ENCODE measurements around the gene NEUROD4. TPM values are rescaled to one million over a fixed set of nuclear protein-coding genes. Genes with fewer than 3 reads are reported as not detected.

NEUROD4 gene
- total RNA-seq, 1 experiment from 2014 or later: not detected

DNA sequence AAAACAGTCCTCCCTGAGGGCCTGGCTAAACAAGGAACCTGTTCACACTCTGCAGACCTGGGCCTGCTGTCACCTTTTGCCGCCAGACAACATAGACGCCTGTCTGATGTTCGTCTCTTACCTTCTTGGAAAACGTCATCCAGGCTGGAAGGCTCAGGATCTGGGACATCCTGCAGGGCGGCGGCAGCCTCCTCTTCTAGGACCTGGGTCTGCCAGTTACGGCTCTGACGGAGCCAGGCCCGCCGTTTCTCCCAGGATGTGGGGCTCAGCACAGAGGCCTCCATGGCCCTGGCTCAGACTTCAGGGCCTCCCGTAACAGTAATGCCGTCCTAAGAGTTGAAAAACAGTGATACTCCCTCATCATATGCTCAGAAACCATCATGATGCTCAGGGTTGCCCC, 45.5 kb upstream of the NEUROD4 start:
- Histone ChIP-seq H4K20me1 (ENCODE audit: low read length) (no peaks in the 10 kb centered on the region), H3K4me2 (ENCODE audit: low read length) (no peak overlapping the region), H3K27me3 (ENCODE audit: low read length) (peaks cover 91% of the 10 kb centered on the region), H3K36me3 (ENCODE audit: low read depth, low read length) (no peaks in the 10 kb centered on the region), H3K79me2 (ENCODE audit: low read length) (no peaks in the 10 kb centered on the region), H3K9ac (ENCODE audit: low read length) (no peak overlapping the region), H3K27ac (ENCODE audit: low read length) (no peak overlapping the region), H3K4me3 (ENCODE audit: low read length) (no peak overlapping the region), H3K4me1 (ENCODE audit: insufficient read depth, low read length) (no peaks in the 10 kb centered on the region), H3K9me2 (replicated peaks; ENCODE audit: low read length) (no peaks in the 10 kb centered on the region), H2AFZ (ENCODE audit: low read length) (no peak overlapping the region), H3K9me3 (ENCODE audit: low read length) (no peaks in the 10 kb centered on the region), H3F3A (ENCODE audit: low read length, unreplicated experiment) (no peaks in the 10 kb centered on the region)
- POLR2A ChIA-PET (ENCODE audit: unreplicated experiment): no interaction called here
- no TSS peak for BruUV-seq (replicated peaks)
- DNase-seq (no peak), ATAC-seq (no peak)
- CTCF ChIA-PET: no interaction called here
- TF ChIP-seq, protein P1, sequence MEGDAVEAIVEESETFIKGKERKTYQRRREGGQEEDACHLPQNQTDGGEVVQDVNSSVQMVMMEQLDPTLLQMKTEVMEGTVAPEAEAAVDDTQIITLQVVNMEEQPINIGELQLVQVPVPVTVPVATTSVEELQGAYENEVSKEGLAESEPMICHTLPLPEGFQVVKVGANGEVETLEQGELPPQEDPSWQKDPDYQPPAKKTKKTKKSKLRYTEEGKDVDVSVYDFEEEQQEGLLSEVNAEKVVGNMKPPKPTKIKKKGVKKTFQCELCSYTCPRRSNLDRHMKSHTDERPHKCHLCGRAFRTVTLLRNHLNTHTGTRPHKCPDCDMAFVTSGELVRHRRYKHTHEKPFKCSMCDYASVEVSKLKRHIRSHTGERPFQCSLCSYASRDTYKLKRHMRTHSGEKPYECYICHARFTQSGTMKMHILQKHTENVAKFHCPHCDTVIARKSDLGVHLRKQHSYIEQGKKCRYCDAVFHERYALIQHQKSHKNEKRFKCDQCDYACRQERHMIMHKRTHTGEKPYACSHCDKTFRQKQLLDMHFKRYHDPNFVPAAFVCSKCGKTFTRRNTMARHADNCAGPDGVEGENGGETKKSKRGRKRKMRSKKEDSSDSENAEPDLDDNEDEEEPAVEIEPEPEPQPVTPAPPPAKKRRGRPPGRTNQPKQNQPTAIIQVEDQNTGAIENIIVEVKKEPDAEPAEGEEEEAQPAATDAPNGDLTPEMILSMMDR (conservative IDR thresholded peaks at IDR 0.05; ENCODE audit: low read depth, low read length): no peak
- TF ChIP-seq EZH2 (IDR thresholded peaks at IDR 0.05; ENCODE audit: low read length, unreplicated experiment): no peak
- TF ChIP-seq EZH2phosphoT487 (IDR thresholded peaks at IDR 0.05; ENCODE audit: borderline replicate concordance, low read length): no peak
- intact Hi-C loops (cut with micrococcal nuclease): no loop called here

GRCh38 chr12:54975272-54975671, 44.5 kb upstream of the NEUROD4 start:
- no peaks in the 10 kb centered on the region for H3F3A ChIP-seq (ENCODE audit: low read length, unreplicated experiment)
- BruUV-seq (replicated peaks): no TSS peak
- DNase-seq (no peak), ATAC-seq (no peak)
- no peak overlapping the region for H3K27ac ChIP-seq (ENCODE audit: low read length)
- H3K79me2 ChIP-seq (ENCODE audit: low read length): no peaks in the 10 kb centered on the region
- no peaks in the 10 kb centered on the region for H3K36me3 ChIP-seq (ENCODE audit: low read depth, low read length)
- no peaks in the 10 kb centered on the region for H3K4me1 ChIP-seq (ENCODE audit: insufficient read depth, low read length)
- H3K9me2 ChIP-seq (replicated peaks; ENCODE audit: low read length): no peaks in the 10 kb centered on the region
- TF ChIP-seq EZH2 (IDR thresholded peaks at IDR 0.05; ENCODE audit: low read length, unreplicated experiment): no peak
- no peak for TF ChIP-seq EZH2phosphoT487 (IDR thresholded peaks at IDR 0.05; ENCODE audit: borderline replicate concordance, low read length)
- TF ChIP-seq, protein P1 (conservative IDR thresholded peaks at IDR 0.05; ENCODE audit: low read depth, low read length): no peak
- intact Hi-C loops (cut with micrococcal nuclease): no loop called here
- no peaks in the 10 kb centered on the region for H4K20me1 ChIP-seq (ENCODE audit: low read length)
- peaks cover 95% of the 10 kb centered on the region for H3K27me3 ChIP-seq (ENCODE audit: low read length)
- no peak overlapping the region for H3K4me2 ChIP-seq (ENCODE audit: low read length)
- CTCF ChIA-PET: interaction anchor here (0.6 kb wide), 1 partner anchor 470 kb away, joined by 5 read pairs; no protein-coding TSS in a partner anchor
- POLR2A ChIA-PET (ENCODE audit: unreplicated experiment): interaction anchor here (0.5 kb wide), 1 partner anchor 925 kb away, joined by 15 read pairs; no protein-coding TSS in a partner anchor
- no peaks in the 10 kb centered on the region for H3K9me3 ChIP-seq (ENCODE audit: low read length)
- no peak overlapping the region for H3K9ac ChIP-seq (ENCODE audit: low read length)
- H3K4me3 ChIP-seq (ENCODE audit: low read length): no peak overlapping the region
- no peak overlapping the region for H2AFZ ChIP-seq (ENCODE audit: low read length)

DNA sequence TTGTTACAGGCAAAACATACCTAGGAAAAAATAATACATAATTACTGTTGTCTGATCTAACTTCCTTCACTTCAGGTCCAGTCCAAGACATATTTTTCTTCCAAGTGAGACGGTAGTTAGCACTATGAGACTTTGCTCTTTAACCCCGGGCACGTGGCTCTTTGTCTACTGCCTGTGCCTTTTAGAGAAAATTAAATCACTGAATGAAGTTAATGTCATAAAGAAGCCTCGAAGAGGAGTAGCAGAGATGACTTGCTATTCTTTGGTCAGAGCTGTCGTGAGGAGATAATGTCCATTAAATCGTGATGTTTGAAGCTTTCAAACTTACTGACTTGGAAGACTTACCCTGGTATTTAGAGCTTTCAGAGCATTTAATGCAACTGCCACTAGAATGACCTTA, 43.9 kb upstream of the NEUROD4 start:
- DNase-seq (no peak), ATAC-seq (no peak)
- Histone ChIP-seq H3K4me1 (ENCODE audit: insufficient read depth, low read length) (no peaks in the 10 kb centered on the region), H2AFZ (ENCODE audit: low read length) (no peak overlapping the region), H3K9ac (ENCODE audit: low read length) (no peak overlapping the region), H3K4me2 (ENCODE audit: low read length) (no peak overlapping the region), H3K4me3 (ENCODE audit: low read length) (no peak overlapping the region), H3K9me2 (replicated peaks; ENCODE audit: low read length) (no peaks in the 10 kb centered on the region), H3F3A (ENCODE audit: low read length, unreplicated experiment) (no peaks in the 10 kb centered on the region), H3K27me3 (ENCODE audit: low read length) (peaks cover 95% of the 10 kb centered on the region), H3K36me3 (ENCODE audit: low read depth, low read length) (no peaks in the 10 kb centered on the region), H3K9me3 (ENCODE audit: low read length) (no peaks in the 10 kb centered on the region), H3K79me2 (ENCODE audit: low read length) (no peaks in the 10 kb centered on the region), H4K20me1 (ENCODE audit: low read length) (no peaks in the 10 kb centered on the region), H3K27ac (ENCODE audit: low read length) (no peak overlapping the region)
- POLR2A ChIA-PET (ENCODE audit: unreplicated experiment): no interaction called here
- intact Hi-C loops (cut with micrococcal nuclease): no loop called here
- BruUV-seq (replicated peaks): no TSS peak
- TF ChIP-seq, protein P1 (conservative IDR thresholded peaks at IDR 0.05; ENCODE audit: low read depth, low read length): no peak
- TF ChIP-seq EZH2 (IDR thresholded peaks at IDR 0.05; ENCODE audit: low read length, unreplicated experiment) (no peak), EZH2phosphoT487 (IDR thresholded peaks at IDR 0.05; ENCODE audit: borderline replicate concordance, low read length) (no peak)
- CTCF ChIA-PET: no interaction called here

Measured in PC-3 (cell line).